Gastroesophageal sphincter (tissue), 3 donors: ENCODE measurements around the gene RNASE8.
A peak's percentile ranks its signal among the peaks of the same experiment; 100 is the strongest.

Experiments used
- POLR2A ChIP-seq, 2 donors: fragments of 450-650 bp; IDR thresholded peaks; one replicate each; pipeline ENCODE4 v1.6.1; 2017; ENCODE audit warnings: antibody characterized with exemption in 2 of 2, mild to moderate bottlenecking in 2 of 2, moderate library complexity in 1 of 2
- POLR2AphosphoS5 ChIP-seq: sonication (generic); formaldehyde crosslinking; IDR thresholded peaks from one replicate; pipeline ENCODE4 v1.6.1; 2017; ENCODE audit warnings: antibody characterized with exemption
- TF ChIP-seq, protein P1 (sequence below), 4 experiments: fragments of 200-600 bp in 2 of 4; fragments of 450-650 bp in 2 of 4; sonication (generic) in 1 of 4; IDR thresholded peaks; one replicate each; pipeline ENCODE4 v1.5.1; 2017 to 2019; ENCODE audit warnings: antibody characterized with exemption in 4 of 4, mild to moderate bottlenecking in 2 of 4, moderate library complexity in 2 of 4

DNA sequence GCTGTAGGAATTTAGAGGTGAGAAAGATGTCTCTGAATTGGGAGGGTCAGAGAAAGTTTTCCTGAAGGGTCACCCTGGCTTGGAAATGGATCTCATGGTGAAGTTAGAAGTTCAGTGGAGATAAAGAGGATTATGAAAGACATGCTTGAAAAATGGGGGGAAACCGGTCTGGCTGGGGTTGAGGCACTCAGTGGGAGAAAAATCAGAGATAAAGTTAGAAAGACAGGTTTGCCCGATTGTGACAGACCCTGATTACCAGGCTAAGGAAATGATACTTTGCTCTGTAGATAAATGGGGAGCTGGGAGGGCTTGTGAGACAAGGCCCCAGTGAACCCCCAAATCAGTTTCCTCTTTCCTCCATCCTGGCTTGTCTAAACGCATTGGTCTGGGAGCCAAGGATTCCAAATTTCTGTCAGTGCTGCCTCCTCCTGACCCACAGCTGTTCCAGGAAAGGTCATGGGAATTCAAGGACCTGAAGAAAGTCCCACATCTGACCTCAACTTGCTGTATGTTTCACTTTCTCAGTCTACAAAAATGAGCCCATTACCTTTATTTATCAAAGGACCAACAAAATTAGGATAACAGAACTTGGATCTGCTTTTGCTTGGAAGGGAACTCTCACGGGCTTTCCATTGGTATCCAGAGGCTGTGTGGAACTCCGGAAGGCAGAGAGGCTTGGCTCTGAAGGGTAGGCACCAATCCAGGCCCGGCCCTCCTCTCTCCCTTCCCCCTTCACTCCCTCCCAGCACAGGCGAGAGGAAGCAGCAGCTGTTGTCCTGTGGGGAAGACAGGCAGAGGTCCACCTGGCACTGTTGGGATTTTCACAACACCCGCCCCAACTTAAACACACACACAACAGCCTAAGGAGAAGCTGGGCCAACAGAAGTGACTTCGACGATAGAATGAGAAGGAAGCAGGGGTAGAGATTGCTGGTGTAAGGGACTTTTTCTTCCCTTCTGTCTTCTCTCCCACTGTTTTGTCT lies 18.9 kb upstream of the RNASE8 start:
- TF ChIP-seq POLR2A (IDR thresholded peaks at IDR 0.05) (no peak), POLR2AphosphoS5 (peak; percentile 58)
- TF ChIP-seq, protein P1, sequence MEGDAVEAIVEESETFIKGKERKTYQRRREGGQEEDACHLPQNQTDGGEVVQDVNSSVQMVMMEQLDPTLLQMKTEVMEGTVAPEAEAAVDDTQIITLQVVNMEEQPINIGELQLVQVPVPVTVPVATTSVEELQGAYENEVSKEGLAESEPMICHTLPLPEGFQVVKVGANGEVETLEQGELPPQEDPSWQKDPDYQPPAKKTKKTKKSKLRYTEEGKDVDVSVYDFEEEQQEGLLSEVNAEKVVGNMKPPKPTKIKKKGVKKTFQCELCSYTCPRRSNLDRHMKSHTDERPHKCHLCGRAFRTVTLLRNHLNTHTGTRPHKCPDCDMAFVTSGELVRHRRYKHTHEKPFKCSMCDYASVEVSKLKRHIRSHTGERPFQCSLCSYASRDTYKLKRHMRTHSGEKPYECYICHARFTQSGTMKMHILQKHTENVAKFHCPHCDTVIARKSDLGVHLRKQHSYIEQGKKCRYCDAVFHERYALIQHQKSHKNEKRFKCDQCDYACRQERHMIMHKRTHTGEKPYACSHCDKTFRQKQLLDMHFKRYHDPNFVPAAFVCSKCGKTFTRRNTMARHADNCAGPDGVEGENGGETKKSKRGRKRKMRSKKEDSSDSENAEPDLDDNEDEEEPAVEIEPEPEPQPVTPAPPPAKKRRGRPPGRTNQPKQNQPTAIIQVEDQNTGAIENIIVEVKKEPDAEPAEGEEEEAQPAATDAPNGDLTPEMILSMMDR (IDR thresholded peaks at IDR 0.05) = peak in 1 of 4 experiments; percentile 2
